ENCODE data around the gene AVEN. TPM values are rescaled to one million over a fixed set of nuclear protein-coding genes. Genes with fewer than 3 reads are reported as not detected.
A peak's percentile ranks its signal among the peaks of the same experiment; 100 is the strongest.
"Not testable (repeated sequence)": the region's sequence is repeated elsewhere in the genome, so short reads cannot be mapped to it uniquely, and the experiment has no call there.

Gene AVEN
- total RNA-seq, 1 donor from 2014 or later = 17.3 TPM

DNA sequence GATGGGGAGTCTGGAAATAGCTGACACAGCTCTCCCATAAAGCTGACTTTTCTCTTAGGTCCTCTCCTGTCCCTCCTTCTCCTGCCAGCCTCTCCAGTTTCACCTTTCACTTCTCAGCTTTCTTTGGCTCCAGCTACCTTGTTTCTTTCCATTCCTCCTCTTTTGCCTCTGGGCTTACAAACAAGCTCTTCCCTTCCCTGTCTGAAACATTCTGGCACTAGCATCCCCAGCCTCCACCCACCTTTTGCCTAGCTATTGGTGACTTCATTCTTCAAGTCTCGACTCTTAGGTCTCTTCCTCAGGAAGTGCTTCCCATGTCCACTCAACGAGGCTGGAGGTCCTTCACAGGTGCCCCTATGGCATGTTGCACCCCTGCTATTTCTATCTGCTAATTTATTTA lies 20.5 kb upstream of the AVEN start:
- Histone ChIP-seq H3K27me3 (no peaks in the 10 kb centered on the region), H3K4me1 (peaks cover 4 to 11% of the 10 kb centered on the region in 2 donors), H3K36me3 (no peaks in the 10 kb centered on the region), H3K9me3 (no peaks in the 10 kb centered on the region), H3K4me3 (no peak overlapping the region), H3K27ac (no peak overlapping the region)
- TF ChIP-seq, protein P1, sequence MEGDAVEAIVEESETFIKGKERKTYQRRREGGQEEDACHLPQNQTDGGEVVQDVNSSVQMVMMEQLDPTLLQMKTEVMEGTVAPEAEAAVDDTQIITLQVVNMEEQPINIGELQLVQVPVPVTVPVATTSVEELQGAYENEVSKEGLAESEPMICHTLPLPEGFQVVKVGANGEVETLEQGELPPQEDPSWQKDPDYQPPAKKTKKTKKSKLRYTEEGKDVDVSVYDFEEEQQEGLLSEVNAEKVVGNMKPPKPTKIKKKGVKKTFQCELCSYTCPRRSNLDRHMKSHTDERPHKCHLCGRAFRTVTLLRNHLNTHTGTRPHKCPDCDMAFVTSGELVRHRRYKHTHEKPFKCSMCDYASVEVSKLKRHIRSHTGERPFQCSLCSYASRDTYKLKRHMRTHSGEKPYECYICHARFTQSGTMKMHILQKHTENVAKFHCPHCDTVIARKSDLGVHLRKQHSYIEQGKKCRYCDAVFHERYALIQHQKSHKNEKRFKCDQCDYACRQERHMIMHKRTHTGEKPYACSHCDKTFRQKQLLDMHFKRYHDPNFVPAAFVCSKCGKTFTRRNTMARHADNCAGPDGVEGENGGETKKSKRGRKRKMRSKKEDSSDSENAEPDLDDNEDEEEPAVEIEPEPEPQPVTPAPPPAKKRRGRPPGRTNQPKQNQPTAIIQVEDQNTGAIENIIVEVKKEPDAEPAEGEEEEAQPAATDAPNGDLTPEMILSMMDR (IDR thresholded peaks at IDR 0.05) = no peak
- intact Hi-C loops (cut with DNase I) = loop anchor here (5.0 to 10.0 kb wide), 3 partner anchors 285 to 735 kb away; partner anchors contain the start of genes ACTC1, NOP10 and NUTM1
- no peak for DNase-seq (ENCODE audit: low spot score in 2 of 2)

DNA sequence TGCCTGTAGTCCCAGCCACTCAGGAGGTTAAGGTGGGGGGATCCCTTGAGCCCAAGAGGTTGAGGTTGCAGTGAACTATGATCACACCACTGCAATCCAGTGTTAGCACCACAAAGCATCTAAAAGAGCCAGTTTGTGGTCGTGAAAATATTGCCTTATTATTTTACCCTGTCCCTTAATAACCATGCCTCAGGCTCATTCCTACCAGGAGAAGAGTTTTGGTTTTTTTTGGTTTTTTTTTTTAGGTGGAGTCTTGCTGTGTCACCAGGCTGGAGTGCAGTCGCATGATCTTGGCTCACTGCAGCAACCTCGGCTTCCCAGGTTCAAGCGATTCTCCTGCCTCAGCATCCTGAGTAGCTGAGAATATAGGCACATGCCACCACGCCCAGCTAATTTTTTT lies 17.9 kb upstream of the AVEN start:
- intact Hi-C loops (cut with DNase I) = loop anchor here (1.0 to 10.0 kb wide), 4 partner anchors 18 to 738 kb away; partner anchors contain the start of genes ACTC1, AVEN, NOP10 and NUTM1
- Histone ChIP-seq H3K27me3 (no peaks in the 10 kb centered on the region), H3K4me1 (peaks cover 4 to 11% of the 10 kb centered on the region in 2 donors), H3K9me3 (peaks cover 0 to under 1% of the 10 kb centered on the region in 2 donors), H3K4me3 (no peak overlapping the region), H3K27ac (peak overlapping the region; percentile 72 to 83), H3K36me3 (no peaks in the 10 kb centered on the region)
- TF ChIP-seq, protein P1 (IDR thresholded peaks at IDR 0.05) = no peak
- no peak for DNase-seq (ENCODE audit: low spot score in 2 of 2)

GRCh38 chr15:34055868-34056595 lies 17.0 kb upstream of the AVEN start:
- no peak for DNase-seq (ENCODE audit: low spot score in 2 of 2)
- peaks cover 0 to 10% of the 10 kb centered on the region in 2 donors for H3K9me3 ChIP-seq
- peaks cover 4 to 11% of the 10 kb centered on the region in 2 donors for H3K4me1 ChIP-seq
- H3K4me3 ChIP-seq = peak overlapping the region in 1 of 2 donors; percentile 4
- intact Hi-C loops (cut with DNase I) = loop anchor here (1.0 to 10.0 kb wide), 4 partner anchors 17 to 739 kb away; partner anchors contain the start of genes ACTC1, AVEN, NOP10 and NUTM1
- TF ChIP-seq, protein P1 (IDR thresholded peaks at IDR 0.05) = no peak
- H3K27me3 ChIP-seq = no peaks in the 10 kb centered on the region
- no peaks in the 10 kb centered on the region for H3K36me3 ChIP-seq
- peak overlapping the region; percentile 72 to 83 for H3K27ac ChIP-seq

DNA sequence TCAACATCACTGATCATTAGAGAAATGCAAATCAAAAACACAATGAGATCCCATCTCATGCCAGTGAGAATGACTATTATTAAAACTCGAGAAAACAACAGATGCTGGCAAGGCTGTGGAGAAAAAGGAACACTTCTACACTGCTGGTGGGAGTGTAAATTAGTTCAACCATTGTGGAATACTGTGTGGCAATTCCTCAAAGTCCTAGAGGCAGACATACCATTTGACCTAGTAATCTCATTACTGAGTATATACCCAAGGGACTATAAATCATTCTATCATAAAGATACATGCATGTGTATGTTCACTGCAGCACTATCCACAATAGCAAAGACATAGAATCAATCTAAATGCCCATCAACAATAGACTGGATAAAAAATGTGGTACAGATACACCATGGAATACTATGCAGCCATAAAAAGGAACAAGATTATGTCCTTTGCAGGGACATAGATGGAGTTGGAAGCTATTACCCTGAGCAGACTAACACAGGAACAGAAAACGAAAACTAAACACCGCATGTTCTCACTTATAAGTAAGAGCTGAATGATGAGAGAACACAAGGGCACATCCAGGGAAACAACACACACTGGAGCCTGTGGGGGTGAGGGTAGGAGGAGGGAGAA lies 15.2 kb upstream of the AVEN start:
- peak overlapping the region in 1 of 2 donors; percentile 72 for H3K27ac ChIP-seq
- peaks cover 4 to 11% of the 10 kb centered on the region in 2 donors for H3K4me1 ChIP-seq
- H3K27me3 ChIP-seq = no peaks in the 10 kb centered on the region
- TF ChIP-seq, protein P1 (IDR thresholded peaks at IDR 0.05) = no peak
- H3K4me3 ChIP-seq = no peak overlapping the region
- intact Hi-C loops (cut with DNase I) = loop anchor here (10.0 kb wide), 2 partner anchors 291 to 741 kb away; partner anchors contain the start of genes ACTC1, NOP10 and NUTM1
- DNase-seq (ENCODE audit: low spot score in 2 of 2) = no peak
- no peaks in the 10 kb centered on the region for H3K36me3 ChIP-seq
- peaks cover 0 to 22% of the 10 kb centered on the region in 2 donors for H3K9me3 ChIP-seq

GRCh38 chr15:34050385-34050784 lies 11.4 kb upstream of the AVEN start:
- not testable (repeated sequence) for H3K27me3 ChIP-seq; DNase-seq (ENCODE audit: low spot score in 2 of 2)
- intact Hi-C loops (cut with DNase I) = loop anchor here (10.0 kb wide), 2 partner anchors 294 to 744 kb away; partner anchors contain the start of genes ACTC1, NOP10 and NUTM1

GRCh38 chr15:34049112-34049511 lies 10.1 kb upstream of the AVEN start:
- H3K27ac ChIP-seq = no peak overlapping the region
- peaks cover 0 to 22% of the 10 kb centered on the region in 2 donors for H3K9me3 ChIP-seq
- TF ChIP-seq, protein P1 (IDR thresholded peaks at IDR 0.05) = no peak
- no peaks in the 10 kb centered on the region for H3K27me3 ChIP-seq
- H3K4me1 ChIP-seq = no peaks in the 10 kb centered on the region
- no peak for DNase-seq (ENCODE audit: low spot score in 2 of 2)
- no peak overlapping the region for H3K4me3 ChIP-seq
- H3K36me3 ChIP-seq = no peaks in the 10 kb centered on the region
- intact Hi-C loops (cut with DNase I) = no loop called here

More at GRCh38 chr15:34050385-34050784, 11.4 kb upstream of the AVEN start:
- H3K36me3 ChIP-seq, H3K4me1 ChIP-seq, H3K4me3 ChIP-seq, H3K27ac ChIP-seq: not testable (repeated sequence)
- peaks cover 0 to 22% of the 10 kb centered on the region in 2 donors for H3K9me3 ChIP-seq
